Muscle layer of colon (tissue), 2 donors: ENCODE results near the gene GRIN2C.

Source experiments
- H3K27ac ChIP-seq: one replicate; pipeline ENCODE4 v1.7.0; 2013; ENCODE audit warnings: low read depth, mild to moderate bottlenecking, low read length, moderate library complexity
- H3K27me3 ChIP-seq, 2 donors: one replicate each; pipeline ENCODE4 v1.7.0; 2013; ENCODE audit warnings: low read length in 2 of 2, mild to moderate bottlenecking in 2 of 2; ENCODE audit not compliant: insufficient read depth in 2 of 2, control insufficient read depth in 1 of 2
- H3K36me3 ChIP-seq: one replicate; pipeline ENCODE4 v1.7.0; 2013; ENCODE audit warnings: mild to moderate bottlenecking, low read length; ENCODE audit not compliant: insufficient read depth
- H3K4me1 ChIP-seq: one replicate; pipeline ENCODE4 v1.7.0; 2013; ENCODE audit warnings: mild to moderate bottlenecking, low read length; ENCODE audit not compliant: insufficient read depth
- H3K4me3 ChIP-seq, 2 donors: one replicate each; pipeline ENCODE4 v1.7.0; 2013; ENCODE audit warnings: low read length in 2 of 2, low read depth in 1 of 2, mild to moderate bottlenecking in 1 of 2, moderate library complexity in 1 of 2
- H3K9ac ChIP-seq: one replicate; pipeline ENCODE4 v1.7.0; 2013; ENCODE audit warnings: low read length
- H3K9me3 ChIP-seq: one replicate; pipeline ENCODE4 v1.7.0; 2013; ENCODE audit warnings: mild to moderate bottlenecking, low read length
- donor health status: abdominal sarcoma.
- donor health status: Adenocarcinoma of cecum.

Gene GRIN2C

DNA sequence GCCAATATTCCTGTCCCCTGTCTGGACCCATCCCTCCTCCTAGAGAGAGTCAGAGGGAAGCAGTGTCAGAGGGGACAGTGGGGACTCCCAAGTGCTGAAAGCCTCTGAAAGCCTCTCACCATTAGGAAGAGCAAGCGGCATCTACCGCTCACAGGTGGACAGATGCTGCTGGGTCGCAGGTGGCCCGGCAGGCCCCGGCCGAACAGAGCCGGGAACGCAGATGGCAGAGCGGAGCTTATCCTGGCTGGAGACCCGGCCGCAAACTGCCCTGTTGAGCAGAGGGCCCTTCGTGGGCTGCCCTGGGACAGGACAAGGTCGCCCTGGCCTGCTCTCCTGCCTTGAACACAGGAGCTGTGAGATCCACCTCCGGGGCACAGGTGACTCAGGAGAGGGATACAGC is 60.6 kb downstream of the GRIN2C start:
- peaks cover 28% of the 10 kb centered on the region for H3K36me3 ChIP-seq
- no peak overlapping the region for H3K4me3 ChIP-seq
- no peak overlapping the region for H3K9ac ChIP-seq
- no peaks in the 10 kb centered on the region for H3K27me3 ChIP-seq
- no peak overlapping the region for H3K27ac ChIP-seq
- peaks cover 10% of the 10 kb centered on the region for H3K4me1 ChIP-seq
- no peaks in the 10 kb centered on the region for H3K9me3 ChIP-seq

DNA sequence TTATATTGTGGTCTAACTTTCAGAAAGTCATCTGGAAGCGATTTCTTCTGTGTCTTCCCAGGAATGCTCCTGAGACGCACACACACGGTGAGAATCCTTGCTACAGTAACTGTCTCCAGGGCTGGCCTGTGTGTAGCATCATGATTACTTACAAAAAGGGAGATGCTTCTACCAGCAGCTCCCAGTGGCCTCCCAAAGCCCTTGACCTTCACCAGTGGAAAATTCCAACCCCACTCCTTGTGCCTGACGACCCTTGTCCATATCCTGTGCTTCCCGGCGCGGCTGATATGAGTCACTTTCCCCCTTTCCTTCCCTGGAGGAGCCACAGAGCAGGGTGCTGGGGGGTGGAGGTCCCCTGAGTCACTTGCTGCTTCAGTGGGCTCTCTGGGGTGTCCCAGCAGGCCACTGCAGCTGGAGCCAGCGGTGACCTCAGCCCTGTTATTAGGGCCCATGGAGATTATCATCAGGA is 61.4 kb downstream of the GRIN2C start:
- H3K36me3 ChIP-seq = peaks cover 37% of the 10 kb centered on the region
- no peaks in the 10 kb centered on the region for H3K9me3 ChIP-seq
- H3K27me3 ChIP-seq = no peaks in the 10 kb centered on the region
- H3K9ac ChIP-seq = no peak overlapping the region
- peaks cover 2% of the 10 kb centered on the region for H3K4me1 ChIP-seq
- no peak overlapping the region for H3K4me3 ChIP-seq
- no peak overlapping the region for H3K27ac ChIP-seq

DNA sequence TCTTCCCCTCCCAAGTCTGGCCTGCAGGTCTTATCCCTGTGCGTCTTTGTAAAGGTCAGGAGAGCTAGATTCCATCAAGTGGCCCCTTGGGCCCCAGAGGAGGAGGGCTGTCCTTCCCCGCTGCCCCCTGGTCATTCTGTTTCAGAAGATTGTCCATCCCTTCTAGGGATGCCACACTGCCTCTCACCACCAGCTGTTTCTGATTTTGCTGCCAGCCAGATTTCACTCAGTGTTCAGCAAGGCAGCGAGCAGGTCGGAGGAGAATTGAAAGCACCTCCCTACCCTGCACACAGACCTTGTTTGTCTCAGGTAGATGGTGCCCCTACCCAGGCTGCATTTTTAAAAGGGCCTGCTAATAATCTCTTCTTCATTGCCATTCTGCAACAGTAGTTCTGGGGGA is 61.9 kb downstream of the GRIN2C start:
- Histone ChIP-seq H3K27me3 (no peaks in the 10 kb centered on the region), H3K4me1 (no peaks in the 10 kb centered on the region), H3K9ac (no peak overlapping the region), H3K9me3 (no peaks in the 10 kb centered on the region), H3K4me3 (no peak overlapping the region), H3K27ac (no peak overlapping the region), H3K36me3 (peaks cover 38% of the 10 kb centered on the region)

DNA sequence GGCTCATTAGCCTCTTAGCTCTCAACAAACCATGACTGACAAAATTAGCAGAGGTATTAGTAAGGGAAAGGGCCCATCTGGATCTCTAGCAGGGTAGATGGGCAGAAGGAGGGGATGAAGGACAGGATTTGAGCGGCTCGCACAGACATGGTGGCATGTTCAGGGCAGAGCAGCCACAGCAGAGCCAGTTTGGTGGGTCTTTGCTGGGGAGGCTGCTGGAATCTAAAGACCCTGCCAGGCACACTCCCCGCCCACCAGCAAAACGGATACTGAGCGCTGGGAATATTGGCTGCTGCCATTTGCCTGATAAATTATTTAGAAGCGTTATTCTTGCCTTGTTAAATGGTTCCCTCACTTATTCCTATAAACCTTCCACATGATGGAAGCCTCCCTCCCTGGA is 62.8 kb downstream of the GRIN2C start:
- Histone ChIP-seq H3K9me3 (no peaks in the 10 kb centered on the region), H3K4me3 (no peak overlapping the region), H3K36me3 (peaks cover 38% of the 10 kb centered on the region), H3K27me3 (no peaks in the 10 kb centered on the region), H3K4me1 (no peaks in the 10 kb centered on the region), H3K9ac (no peak overlapping the region), H3K27ac (no peak overlapping the region)

DNA sequence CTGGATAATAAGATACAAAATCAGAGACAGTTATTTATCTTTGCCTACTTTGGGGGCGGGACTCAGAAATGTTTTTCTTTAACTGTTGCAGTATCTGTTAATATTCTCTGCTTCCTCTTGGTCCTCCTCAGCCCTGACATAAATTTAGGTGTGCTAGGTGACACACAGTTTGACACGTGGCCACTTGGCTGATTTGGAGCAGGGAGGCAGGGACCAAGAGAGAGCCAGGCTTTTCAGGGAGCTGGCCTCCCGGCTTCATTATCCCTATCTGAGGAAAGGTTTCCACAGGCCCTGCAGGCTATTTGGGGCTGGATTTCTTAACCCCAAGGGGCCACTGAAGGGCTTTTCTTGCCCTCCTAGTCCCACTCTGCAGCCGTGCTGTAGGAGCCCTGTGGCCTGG is 63.5 kb downstream of the GRIN2C start:
- H3K9ac ChIP-seq = no peak overlapping the region
- H3K9me3 ChIP-seq = no peaks in the 10 kb centered on the region
- no peak overlapping the region for H3K27ac ChIP-seq
- H3K4me1 ChIP-seq = no peaks in the 10 kb centered on the region
- H3K27me3 ChIP-seq = no peaks in the 10 kb centered on the region
- peaks cover 38% of the 10 kb centered on the region for H3K36me3 ChIP-seq
- no peak overlapping the region for H3K4me3 ChIP-seq

DNA sequence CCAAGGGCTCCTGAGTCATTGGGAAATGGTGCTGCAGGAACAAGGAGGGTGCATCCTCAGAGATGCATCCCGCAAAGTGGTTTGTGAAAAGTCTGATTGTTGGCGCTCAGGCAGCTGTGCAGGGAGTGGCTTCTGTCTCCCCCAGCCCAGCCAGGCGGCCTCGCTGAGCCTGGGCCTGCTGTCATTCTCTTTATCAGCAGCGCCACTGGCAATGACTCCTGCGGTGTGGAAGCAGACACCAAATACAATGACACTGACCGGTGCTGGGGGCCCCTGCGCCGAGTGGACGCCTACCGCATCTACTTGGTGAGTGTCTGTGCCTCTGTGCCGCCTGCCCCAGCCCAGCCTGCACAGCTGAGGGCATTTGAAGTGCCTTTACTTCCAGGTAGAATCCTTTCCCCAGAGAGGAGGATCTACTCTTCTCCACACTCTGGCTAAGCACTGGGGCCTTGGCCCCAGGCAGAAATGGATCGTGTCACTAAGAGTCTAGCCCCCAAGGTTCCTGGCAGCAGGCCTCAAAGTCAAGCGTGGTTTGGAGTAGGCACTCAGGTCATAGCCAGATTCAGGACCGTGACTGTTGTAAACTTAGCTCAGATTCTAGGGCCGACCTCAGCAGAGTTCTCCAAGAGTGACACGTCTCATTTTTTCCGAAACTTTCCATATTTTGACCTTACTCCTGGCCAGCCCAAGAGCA is 64.2 kb downstream of the GRIN2C start:
- Histone ChIP-seq H3K27me3 (no peaks in the 10 kb centered on the region), H3K27ac (no peak overlapping the region), H3K9me3 (no peaks in the 10 kb centered on the region), H3K4me3 (no peak overlapping the region), H3K36me3 (peaks cover 43% of the 10 kb centered on the region), H3K4me1 (no peaks in the 10 kb centered on the region), H3K9ac (no peak overlapping the region)

DNA sequence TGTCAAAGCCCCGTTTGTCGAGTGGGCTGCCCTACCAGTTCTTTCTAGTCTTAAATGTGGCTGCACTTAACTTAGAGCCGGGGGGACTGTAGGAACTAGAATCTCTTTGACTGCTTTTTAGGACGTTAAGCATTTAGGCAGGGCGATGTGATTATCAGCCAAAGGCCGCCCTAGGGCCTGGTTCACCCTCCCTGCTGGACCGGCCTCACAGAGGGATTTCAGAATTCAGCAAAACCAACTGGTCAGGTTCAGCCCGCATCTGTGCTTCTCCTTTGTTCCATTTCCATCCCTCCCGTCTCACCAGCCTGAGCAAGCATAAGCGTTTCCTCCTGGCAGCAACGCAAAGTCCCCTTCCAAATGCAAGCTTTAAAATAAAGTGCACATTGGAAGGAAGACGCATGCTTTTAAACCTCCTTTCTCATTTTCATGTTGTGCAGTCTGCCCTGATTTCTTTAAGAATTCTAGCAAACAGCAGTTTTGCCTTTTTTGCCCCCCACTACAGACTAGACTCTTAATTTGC is 67.0 kb downstream of the GRIN2C start:
- no peaks in the 10 kb centered on the region for H3K9me3 ChIP-seq
- no peak overlapping the region for H3K4me3 ChIP-seq
- no peak overlapping the region for H3K9ac ChIP-seq
- peaks cover 34% of the 10 kb centered on the region for H3K36me3 ChIP-seq
- H3K4me1 ChIP-seq = no peaks in the 10 kb centered on the region
- H3K27ac ChIP-seq = no peak overlapping the region
- no peaks in the 10 kb centered on the region for H3K27me3 ChIP-seq
